OCI-LY3 (cell line): ENCODE data around the gene NRXN3.

Source experiments
- EZH2phosphoT487 ChIP-seq: fragments of 200-600 bp; shearing (Covaris generic); IDR thresholded peaks from 2 replicates; pipeline ENCODE4 v1.6.1; 2018; ENCODE audit warnings: antibody characterized with exemption, mixed run types, low read depth
- TF ChIP-seq, protein P1 (sequence below): fragments of 200-600, 300-600 bp; sonication (generic); IDR thresholded peaks from 2 replicates; pipeline ENCODE4 v1.5.1; 2014; ENCODE audit warnings: antibody characterized with exemption, low read length, low read depth

DNA sequence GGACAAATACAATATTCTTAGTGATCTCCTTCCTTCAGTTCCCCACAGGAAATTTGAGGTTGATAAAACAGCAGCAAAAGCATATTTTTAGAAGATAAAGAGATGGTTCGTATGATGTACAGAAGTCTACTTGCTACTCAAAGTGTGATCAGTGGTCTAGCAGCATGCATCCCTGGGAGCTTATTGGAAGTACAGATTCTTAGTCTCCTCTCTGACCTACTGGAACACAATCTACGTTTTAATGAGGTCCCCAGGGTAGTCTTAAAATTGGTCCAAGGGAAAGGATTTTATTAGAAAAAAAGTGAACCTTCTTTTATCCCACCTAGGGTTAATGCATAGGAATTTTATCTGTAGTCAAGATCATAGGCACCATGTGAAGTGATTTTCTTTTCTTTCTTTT is 703.4 kb downstream of the NRXN3 start:
- TF ChIP-seq, protein P1, sequence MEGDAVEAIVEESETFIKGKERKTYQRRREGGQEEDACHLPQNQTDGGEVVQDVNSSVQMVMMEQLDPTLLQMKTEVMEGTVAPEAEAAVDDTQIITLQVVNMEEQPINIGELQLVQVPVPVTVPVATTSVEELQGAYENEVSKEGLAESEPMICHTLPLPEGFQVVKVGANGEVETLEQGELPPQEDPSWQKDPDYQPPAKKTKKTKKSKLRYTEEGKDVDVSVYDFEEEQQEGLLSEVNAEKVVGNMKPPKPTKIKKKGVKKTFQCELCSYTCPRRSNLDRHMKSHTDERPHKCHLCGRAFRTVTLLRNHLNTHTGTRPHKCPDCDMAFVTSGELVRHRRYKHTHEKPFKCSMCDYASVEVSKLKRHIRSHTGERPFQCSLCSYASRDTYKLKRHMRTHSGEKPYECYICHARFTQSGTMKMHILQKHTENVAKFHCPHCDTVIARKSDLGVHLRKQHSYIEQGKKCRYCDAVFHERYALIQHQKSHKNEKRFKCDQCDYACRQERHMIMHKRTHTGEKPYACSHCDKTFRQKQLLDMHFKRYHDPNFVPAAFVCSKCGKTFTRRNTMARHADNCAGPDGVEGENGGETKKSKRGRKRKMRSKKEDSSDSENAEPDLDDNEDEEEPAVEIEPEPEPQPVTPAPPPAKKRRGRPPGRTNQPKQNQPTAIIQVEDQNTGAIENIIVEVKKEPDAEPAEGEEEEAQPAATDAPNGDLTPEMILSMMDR = no peak
- no peak for TF ChIP-seq EZH2phosphoT487
